GM18867 (cell line): Measurements from ENCODE around the gene AGBL4.

Experiments
- ATAC-seq: cut with Tn5 transposase; IDR thresholded peaks from one replicate; pipeline ENCODE4 v1.9.1; 2021; ENCODE audit warnings: mild to moderate bottlenecking, moderate library complexity; ENCODE audit not compliant: unreplicated experiment

The AGBL4 gene

DNA sequence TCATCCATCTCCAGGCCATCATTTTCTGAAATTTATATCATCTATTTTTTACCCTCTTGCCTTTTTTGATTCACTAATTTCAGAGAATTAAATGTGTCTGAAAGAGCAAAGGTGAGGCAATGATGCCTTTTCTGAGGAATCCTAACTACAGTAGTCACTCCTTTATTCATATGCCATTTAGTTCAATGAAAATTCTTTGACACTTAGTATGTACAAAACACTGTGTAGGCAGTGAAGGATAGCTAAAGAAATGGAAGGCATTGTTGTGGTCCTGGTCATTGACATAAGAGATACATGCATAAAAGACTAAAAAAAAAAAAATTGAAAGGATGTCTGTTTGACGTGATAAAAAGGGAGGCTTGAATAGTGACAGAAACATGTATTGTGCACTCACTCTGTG is 1075.2 kb downstream of the AGBL4 start:
- no peak for ATAC-seq

DNA sequence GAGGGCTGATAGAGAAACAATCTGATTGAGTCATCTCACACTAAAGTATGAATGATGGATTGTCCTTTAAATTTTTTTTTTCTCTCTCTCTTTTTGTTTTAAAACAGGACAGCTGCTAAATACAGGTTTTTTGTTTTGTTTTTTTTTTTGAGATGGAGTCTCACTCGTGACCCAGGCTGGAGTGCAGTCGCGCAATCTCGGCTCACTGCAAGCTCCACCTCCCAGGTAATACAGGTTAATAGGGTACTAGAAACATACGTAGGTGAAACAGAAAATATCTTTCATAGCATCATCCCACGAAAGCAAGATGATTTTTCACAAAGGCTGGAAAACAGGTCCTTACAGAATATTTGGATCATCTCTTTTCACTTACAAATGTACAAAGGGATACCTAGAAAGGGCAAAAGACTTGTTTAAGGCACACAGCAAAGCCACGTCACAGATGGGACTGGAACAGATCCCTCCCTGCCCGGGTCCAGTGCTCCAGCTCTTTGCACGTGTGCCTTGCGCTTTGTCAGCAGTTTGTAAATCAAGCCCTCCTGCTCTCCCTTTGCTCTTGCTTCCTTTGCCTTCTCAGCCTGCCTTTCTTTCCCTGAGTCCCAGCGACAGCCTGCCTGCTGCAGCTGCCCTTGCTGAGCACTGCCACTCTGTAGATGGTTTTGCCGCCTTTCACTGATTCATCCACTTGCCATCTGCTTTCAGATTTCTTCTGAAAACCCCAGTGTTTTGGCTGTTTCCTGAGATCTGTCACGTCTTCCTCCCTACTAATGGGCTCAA is 1075.8 kb downstream of the AGBL4 start:
- ATAC-seq = no peak

DNA sequence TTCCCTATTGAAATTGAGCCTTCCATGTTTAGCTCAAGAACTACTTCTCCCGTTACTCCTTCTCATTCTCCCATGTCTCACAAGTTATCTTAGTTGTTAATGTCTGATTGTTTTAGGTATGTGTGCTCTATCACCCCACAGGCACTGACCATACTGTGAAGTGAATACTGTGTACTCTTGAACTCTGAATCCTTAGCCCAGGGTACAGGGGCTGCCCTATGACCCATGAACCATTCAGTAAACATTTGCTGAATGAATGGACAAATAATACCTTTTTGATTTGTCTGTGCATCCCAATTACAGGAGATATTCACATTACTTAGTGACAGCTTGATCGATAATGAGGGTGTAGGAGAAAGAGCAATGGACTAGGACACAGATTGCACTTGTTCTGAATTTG is 1077.7 kb downstream of the AGBL4 start:
- ATAC-seq = no peak

DNA sequence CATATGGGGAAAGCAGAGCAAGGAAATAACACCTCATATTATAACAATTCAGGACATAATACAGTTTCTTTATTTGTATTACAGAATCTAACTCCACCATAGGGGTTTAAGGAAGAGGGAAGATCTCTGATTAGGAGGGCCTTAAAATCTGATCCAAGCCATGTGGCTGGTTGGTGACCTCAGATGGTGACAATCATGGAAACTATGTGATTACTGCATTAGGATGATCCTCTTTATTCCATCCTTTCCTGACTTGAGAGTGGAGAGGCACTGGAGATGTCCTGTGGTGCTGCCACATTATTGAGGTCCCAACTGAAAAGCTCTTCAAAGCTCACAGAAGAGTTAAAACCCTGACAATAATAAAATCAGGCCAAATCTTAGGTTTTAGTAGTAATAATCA is 1078.9 kb downstream of the AGBL4 start:
- ATAC-seq = no peak

DNA sequence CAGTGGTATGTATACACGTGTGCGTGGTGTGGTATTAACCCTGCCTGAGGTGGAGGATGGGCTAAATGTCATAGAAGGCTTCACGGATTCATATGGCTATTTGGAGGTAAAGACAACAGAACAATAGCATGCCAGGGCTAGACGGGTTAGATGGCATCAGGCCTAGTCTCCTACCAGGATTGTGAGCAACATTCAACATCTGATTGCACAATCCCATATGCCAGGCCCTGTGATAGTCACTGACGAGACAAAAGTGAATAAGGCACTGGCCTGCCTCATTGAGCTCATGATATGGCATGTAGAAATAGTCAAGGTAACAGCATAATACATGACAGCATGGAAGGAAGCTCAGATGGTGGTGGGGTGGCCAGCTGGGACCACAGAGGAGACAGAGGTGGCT is 1079.9 kb downstream of the AGBL4 start:
- ATAC-seq = no peak

DNA sequence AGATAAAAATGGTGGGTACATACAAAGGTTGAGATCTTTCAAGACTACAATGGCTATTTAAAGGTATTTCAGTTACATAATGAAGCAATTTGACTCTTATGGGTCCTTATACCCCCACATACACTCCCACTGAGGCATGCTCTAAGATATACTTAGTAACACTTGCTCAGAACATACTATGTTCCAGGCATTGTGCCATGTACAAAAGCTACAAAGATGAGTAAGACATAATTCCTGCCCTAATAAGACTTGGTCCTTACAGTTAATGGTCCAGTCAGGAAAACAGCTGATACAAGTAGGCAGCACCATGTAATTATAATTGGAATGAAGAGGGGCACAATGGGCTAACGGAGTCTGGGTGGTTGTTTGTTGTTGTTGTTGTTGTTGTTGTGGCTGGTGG is 1080.4 kb downstream of the AGBL4 start:
- ATAC-seq = no peak

DNA sequence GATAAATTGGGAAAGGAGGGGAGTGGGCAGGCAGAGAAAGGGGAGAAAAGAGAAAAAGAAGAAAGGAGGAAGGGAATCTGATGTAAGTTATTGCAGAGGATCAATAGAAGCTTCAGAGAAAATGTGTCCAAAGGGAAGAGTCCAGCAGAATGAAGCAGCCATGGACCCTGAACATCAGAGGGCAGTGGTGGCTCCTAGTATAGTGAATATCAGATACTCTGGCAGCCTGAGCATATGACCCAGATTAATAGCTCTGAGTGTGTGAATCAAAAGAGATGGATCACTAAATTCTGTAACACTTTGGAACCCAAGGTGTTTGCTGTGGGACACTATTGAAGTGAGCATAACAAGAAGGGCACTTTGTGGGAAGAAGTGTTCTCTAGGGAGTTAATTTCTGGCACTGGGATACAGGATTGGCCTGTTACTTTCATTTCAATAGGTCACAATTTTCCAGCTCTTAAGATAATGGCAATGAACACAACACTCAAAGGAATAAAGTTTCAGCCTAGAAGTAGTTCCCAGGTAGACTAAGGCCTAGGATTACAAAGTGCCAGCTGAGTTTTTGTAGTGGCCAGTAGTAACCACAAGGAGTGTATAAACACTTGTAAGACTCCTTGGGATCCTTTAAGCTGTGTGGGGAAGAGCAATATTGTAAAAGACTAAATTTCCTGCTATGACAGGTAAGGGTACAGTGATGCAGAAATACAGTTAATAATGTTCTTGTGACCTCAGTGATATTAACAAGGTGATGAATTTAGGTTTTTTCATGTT is 1082.6 kb downstream of the AGBL4 start:
- no peak for ATAC-seq

DNA sequence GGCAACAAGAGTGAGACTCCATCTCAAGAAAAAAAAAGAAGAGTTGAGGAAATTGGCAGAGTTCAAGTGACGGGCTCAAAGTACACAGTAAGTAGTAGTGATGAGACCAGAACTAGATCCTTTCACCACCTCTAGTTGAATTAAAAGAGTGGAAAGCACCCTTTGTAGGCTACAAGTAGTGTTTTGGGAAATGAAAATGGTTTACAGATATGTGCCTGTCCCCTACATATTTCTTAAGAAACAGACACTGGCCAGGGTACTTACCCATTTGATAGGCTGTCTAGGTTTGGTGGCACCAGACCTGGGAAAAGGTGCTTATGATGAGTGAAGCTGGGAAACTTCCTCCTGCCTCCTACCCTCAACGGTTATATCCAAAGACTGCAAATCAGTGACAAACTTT is 1083.4 kb downstream of the AGBL4 start:
- ATAC-seq = no peak

DNA sequence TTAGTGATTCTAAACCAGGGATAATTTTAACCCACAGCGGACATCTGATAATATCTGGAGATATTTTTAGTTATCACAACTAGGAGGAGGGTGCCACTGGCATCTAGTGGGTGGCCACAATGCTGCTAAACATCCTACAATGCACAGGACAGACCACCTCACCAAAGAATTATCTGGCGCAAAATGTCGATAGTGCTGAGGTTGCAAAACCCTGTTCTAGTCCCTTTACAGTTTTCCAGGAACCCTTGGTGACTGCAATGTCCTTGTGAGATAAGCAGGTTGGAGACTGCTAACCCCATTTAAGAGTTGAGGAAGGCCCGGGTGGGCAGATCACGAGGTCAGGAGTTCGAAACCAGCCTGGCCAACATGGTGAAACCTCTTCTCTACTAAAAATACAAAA is 1083.9 kb downstream of the AGBL4 start:
- ATAC-seq = no peak

DNA sequence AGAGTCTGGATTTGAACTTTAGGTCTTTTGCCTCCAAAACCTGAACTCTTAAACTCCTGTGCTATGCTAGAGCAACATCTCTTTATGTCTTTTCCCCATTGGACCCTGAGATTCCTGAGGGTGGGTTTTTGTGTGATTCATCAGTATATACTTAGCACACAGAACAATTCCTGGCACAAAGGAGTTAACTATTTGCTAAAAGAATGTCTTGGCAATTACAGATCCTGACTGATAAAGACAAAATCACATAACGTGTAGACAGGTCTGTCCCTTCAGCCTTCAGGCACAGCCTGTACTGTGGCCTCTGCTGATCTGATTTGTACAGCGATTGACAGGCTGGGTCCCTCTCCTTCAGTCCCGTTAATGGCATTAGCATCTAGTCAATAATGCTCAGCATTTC is 1084.7 kb downstream of the AGBL4 start:
- ATAC-seq = no peak

DNA sequence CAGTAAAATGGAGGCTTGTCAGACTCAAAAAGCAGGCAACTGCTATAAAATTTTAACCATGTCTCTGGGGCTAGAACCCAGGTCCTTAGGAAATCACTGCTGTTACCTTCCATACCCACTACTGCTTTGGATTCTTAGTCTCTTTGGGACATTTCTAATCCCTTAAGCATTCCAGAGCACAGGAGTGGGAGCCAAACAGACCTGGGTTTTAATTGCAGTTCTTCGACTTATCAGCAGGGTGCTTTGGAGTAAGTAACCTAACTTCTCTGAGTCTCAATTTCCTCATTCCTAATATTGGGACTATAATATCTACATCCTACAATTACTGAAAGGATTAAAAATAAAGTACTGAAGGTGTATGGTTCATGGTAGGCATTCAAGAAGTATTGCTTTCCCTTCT is 1086.0 kb downstream of the AGBL4 start:
- no peak for ATAC-seq

DNA sequence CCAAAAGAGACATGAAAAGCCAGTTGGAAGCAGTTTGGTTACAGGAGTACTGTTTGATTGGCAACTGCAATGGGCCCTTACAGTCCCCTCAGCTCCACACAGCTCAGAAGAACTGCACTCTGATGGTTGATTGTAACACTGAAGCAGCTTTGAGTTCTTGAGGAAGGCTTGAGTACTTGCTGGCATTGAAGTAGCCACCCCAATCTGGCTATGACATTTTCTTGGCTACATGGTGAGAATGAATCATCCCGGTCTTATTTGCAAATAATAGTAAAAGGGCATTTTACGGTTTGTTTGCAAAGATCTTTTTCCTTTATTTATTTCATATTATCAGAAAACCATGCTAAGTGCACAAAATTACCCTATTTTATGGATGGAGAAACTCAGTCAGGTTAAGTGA is 1087.3 kb downstream of the AGBL4 start:
- ATAC-seq = no peak

DNA sequence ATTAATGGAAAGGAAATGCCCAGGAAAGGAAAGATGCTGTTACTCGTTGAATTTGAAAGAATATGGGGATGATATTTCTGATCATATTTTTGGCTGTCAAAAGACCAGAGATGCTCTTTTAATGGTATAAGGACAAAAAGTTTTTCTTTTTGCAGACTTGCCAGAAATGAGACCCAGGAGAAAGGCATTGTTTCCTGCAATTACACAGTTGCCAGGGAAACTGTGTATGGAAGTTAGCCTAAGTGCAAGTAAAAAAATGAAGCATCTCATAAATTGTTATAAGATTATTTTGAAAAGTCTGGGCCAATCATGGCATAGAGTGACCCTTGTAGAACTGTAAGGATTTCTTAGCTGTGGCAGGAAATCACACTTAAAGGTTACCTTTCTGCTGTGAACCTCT is 1091.4 kb downstream of the AGBL4 start:
- no peak for ATAC-seq

DNA sequence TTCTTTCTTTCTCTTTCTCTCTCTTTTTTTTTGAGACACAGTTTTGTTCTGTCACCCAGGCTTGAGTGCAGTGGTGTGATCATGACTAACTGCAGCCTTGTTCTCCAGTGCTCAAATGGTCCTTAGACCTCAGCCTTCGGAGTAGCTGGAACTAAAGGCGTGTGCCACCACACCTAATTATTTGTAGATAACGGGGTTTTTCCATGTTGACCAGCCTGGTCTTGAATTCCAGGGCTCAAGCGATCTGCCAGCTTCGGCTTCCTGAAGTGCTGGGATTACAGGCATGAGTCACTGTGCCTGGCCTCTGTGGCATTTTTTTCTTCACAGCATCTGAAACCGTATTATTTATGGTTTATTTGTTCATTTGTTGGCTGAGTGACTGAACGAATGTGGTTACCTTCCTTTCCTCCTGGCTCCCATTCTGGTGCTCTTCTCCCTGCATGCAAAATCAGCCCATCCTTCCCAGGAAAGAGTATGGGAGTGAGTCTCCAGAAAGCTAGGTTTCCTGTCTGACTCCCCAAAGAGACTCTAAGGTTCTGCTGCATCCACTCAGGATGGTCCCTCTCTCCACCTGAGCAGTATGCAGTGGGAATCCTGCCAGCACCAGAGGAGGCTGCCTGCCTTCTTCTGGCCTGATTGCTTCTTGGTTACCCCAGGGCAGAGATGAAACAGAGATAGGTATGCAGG is 1092.1 kb downstream of the AGBL4 start:
- no peak for ATAC-seq

DNA sequence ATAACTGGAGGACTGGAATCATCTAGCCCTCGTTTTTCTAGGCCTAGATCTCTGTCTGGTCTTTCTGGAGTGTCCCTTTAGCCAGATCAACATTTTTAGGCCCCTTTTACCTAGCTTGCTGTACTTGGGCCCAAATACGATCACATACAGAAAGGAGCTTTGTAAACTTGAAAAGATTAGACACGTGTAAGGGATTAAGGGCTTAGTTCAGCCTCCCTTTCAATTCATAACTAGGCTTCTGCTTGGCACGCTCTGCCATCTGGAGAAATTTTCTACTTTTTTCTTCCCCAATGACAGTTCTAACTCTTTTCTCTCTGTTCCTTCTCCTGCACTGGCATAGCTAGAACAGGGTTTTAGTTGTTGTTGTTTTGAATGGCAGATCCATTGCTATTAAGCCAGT is 1093.7 kb downstream of the AGBL4 start:
- no peak for ATAC-seq

DNA sequence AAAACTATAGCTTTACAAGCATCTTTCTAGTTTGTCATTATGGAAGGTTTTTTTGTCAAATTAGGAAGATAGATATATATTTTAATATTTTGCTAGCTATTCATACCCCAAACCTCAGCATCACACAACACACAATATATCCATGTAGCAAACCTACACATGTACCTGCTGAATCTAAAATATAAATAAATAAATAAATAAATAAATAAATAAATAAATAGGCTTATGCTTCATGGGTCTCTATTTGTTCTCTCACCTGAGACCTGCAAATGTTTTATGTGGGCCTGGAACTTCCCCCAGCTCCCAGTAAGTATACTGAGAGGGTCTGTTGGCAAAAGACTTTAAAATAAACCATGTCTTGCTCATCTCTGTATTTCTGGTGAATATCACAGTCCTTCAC is 1099.7 kb downstream of the AGBL4 start:
- ATAC-seq = no peak

DNA sequence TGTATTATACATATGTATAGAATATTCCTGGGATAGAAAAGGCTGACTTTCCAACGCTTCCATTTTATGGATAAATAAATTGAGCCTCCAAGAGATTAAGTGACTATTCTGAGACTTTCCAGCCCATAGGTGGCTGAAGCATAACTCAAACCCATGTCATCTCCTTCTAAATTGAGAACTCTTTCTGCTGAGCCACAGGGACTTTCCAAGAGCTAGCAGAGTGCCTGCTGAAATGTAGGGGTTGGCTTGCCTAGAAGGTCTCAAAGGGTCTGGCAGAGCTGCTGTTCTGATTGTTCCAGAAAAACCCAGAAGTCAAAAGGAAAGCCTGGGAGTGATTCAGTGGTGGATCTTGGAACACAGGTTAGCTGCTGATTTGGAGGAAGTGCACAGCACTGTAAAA is 1100.6 kb downstream of the AGBL4 start:
- ATAC-seq = no peak

DNA sequence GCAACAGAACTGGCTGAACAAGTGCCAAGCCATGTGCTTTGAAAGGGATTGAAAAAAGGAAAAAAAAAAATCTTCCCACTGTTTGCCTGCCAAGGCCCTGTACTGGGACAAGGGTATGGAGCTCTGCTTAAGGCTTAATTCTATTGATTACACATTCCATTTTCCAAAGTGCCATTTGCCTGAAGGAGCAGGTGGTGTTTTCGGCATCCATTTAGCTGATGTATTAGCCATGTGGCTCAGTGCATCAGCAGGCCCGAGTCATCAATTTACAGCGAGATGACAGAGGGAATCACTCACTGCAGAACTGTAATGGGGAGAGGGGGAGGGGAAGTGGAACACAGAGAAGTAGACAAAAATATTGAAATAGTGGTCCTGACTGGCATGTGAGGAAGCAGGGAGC is 1102.9 kb downstream of the AGBL4 start:
- no peak for ATAC-seq

DNA sequence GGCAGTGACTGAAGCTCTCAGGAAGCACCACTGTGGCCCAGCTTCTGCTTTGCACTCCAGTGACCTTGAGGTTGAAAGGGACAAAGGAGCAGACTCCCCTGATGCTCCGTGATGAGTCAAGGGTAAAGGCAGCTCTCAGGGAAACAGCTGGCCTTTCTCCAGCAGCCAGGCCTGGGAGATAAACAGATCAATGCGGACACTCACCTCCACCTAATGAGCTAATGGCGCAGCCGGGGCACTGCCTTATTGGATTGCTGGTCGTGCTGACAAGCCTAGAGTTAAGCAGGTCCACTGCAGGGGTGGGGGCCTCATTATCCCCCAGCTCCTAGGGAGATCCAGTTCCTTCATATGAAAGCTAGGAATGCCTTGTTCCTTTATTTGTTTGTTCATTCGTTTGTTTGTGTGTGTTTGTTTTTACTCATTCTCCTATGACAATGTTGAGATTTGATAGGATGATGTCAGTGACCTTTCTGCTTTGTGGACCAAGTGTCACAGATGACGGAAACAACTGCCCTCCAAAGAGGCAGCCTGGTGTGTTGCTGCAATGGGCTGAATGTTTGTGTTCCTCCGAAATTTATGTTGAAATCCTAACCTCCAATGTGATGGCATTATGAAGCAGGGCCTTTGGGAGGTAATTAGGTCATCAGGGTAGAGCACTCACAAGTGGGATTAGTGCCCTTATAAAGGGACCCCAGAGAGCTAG is 1105.7 kb downstream of the AGBL4 start:
- no peak for ATAC-seq

DNA sequence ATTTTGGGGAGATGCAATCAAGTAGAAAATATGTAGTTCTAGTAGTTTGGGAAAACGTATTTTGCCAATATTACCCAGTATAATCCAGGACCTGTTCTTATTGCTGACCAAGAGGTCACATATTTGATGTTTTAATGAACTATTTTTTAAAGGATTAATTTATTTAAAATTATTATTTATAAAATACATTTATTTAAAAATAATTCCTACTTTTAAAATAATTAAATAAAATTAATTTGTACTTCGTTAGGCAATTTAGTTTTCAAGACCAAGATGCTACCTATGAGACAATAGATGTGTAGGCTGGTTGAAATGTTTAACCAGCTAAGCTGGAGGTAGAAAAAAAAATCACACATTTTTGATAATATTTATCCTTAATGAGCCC is 1106.7 kb downstream of the AGBL4 start:
- ATAC-seq = no peak
